MM.1S (cell line): ENCODE measurements around the gene PPM1M.
"Not testable (repeated sequence)": the region's sequence is repeated elsewhere in the genome, so short reads cannot be mapped to it uniquely, and the experiment has no call there.

ENCODE experiments used
- CTCF ChIP-seq: fragments of 300-600 bp; sonication (generic); IDR thresholded peaks from 2 replicates; pipeline ENCODE4 v1.5.1; 2016; ENCODE audit warnings: antibody characterized with exemption, low read length, mixed read lengths
- EZH2 ChIP-seq: fragments of 300-600 bp; sonication (generic); optimal IDR thresholded peaks from 2 replicates; pipeline ENCODE3; 2017; ENCODE audit warnings: low read depth, mild to moderate bottlenecking, antibody characterized with exemption, low read length, mixed read lengths
- EZH2phosphoT487 ChIP-seq: fragments of 300-600 bp; sonication (generic); IDR thresholded peaks from 2 replicates; pipeline ENCODE4 v1.6.1; 2018; ENCODE audit warnings: antibody characterized with exemption, low read length

- TF ChIP-seq CTCF, EZH2, EZH2phosphoT487: not testable (repeated sequence)
Measured at GRCh38 chr3:52284051-52284450, 38.5 kb downstream of the PPM1M start.
